ENCODE measurements around the gene KLK13.

KLK13 gene

DNA sequence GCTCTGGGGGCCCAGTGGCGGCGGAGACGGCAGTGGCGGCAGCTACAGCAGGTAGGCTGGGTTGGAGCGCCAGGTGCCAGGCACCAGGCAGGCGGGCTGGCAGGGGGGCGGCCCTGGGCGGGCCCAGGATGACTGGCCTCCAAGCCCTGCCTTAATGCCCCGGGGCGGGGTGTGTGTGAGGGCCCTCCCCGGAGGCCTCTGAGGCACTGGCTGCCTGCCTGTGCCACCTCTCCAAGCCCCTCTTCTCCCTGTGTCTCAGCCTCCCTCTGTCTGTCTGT is 38.4 kb downstream of the KLK13 start, which contains the start of gene KLK11:
Gene KLK11, minus strand, starts transcription at position 63 of the 278 bp plus-strand sequence. CDS start 985 bp downstream, outside the sequence.
- DNase-seq (ENCODE audit: low spot score): no peak
- in situ Hi-C loops (cut with MboI; ENCODE audit: low sequenced_read_pairs, unreplicated experiment): no loop called here
- TF ChIP-seq CTCF (IDR thresholded peaks at IDR 0.05; ENCODE audit: borderline replicate concordance, control extremely low read depth, extremely low read depth, insufficient read depth, missing control alignments): no peak

DNA sequence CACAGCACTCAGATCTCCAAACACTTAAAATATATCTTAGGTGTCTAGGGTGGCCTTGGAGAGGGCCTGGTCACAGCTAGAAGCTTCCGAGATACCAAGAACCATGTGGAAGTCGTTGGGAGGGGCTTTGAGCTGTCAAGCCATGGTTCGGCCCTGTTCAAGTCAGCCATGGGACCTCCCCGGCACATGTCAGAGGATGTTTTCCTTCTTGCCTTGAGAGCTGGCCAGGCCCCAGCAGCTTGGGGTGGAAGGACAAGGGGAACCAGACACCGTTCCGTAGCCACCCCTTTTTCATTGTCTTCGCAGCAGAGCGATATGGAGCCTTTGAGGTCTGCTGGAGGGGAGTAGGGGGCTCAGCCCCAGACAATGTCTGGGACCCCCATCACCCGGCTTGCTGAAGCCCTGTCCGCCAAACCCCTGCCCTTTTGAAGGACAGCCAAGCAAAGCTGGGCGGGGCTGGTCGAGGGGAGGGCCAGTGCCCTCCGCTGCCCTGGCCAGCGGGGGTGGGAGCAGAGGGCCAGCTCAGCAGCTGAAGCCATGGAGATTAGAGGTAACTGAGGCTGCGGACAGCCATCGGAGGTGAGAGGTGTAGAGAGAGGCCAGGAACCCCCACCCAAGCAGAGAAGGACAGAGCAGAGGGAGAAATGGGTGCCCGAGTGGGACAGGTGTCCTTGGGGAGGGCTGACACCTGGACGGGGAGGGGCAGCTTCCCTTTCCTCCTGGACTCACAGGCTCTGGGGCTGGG is 38.9 kb downstream of the KLK13 start:
- in situ Hi-C loops (cut with MboI; ENCODE audit: low sequenced_read_pairs, unreplicated experiment): no loop called here
- TF ChIP-seq CTCF (IDR thresholded peaks at IDR 0.05; ENCODE audit: borderline replicate concordance, control extremely low read depth, extremely low read depth, insufficient read depth, missing control alignments): no peak
- peak; percentile 22 for DNase-seq (ENCODE audit: low spot score)

DNA sequence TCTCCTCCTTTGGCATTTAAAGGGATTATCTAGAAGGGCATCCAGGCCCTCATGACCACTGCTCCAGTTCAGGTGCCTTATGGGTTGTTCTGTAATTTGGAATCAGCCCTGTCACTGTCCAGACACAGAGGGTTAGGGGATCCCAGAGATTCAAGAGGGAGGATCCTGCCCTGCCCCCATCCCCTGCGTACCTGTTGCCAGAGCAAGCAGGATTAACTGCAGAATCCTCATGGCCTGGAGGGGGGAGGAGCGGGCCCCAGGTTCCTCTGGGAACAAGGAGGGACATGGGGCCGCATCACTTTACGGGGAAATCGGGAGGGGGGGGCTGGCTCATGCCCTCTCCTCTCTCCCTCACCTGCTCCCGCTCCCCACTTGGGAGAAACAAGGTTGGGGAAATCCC is 39.5 kb downstream of the KLK13 start:
- no peak for TF ChIP-seq CTCF (IDR thresholded peaks at IDR 0.05; ENCODE audit: borderline replicate concordance, control extremely low read depth, extremely low read depth, insufficient read depth, missing control alignments)
- in situ Hi-C loops (cut with MboI; ENCODE audit: low sequenced_read_pairs, unreplicated experiment): no loop called here
- DNase-seq (ENCODE audit: low spot score): no peak

- in situ Hi-C loops (cut with MboI; ENCODE audit: low sequenced_read_pairs, unreplicated experiment): no loop called here
- TF ChIP-seq CTCF (IDR thresholded peaks at IDR 0.05; ENCODE audit: borderline replicate concordance, control extremely low read depth, extremely low read depth, insufficient read depth, missing control alignments): no peak
- DNase-seq (ENCODE audit: low spot score): no peak
These were observed 40.0 kb downstream of the KLK13 start for GRCh38 chr19:51024924-51025323.

GRCh38 chr19:51023946-51024345 is 40.9 kb downstream of the KLK13 start:
- in situ Hi-C loops (cut with MboI; ENCODE audit: low sequenced_read_pairs, unreplicated experiment): no loop called here
- TF ChIP-seq CTCF (IDR thresholded peaks at IDR 0.05; ENCODE audit: borderline replicate concordance, control extremely low read depth, extremely low read depth, insufficient read depth, missing control alignments): no peak
- no peak for DNase-seq (ENCODE audit: low spot score)

DNA sequence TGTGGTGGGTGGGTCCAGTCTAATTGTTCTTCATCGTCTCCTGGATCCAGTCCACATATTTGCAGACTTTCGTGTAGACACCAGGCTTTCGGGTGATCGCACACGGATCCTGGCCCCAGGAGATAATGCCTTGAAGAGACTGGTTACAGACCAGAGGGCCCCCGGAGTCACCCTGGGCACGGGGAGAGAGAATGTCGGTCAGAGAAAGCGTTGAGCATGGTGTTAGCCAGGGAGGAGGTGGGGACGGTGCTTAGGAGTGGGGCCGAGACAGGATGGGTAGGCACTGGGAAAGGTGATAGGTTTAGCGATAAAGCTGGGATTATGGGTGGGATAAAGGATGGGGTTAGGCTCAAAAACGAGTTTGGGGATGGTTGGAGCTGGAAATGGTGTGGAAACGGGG is 42.4 kb downstream of the KLK13 start:
- no peak for DNase-seq (ENCODE audit: low spot score)
- in situ Hi-C loops (cut with MboI; ENCODE audit: low sequenced_read_pairs, unreplicated experiment): no loop called here
- no peak for TF ChIP-seq CTCF (IDR thresholded peaks at IDR 0.05; ENCODE audit: borderline replicate concordance, control extremely low read depth, extremely low read depth, insufficient read depth, missing control alignments)

All from GM13976 (cell line).